LNCAP (cell line): Measurements from ENCODE around the gene ALG14.

Source experiments
- TF ChIP-seq, protein P1 (sequence below): fragments of 450-650 bp; IDR thresholded peaks from 2 replicates; pipeline ENCODE4 v1.5.1; 2017; ENCODE audit warnings: mild to moderate bottlenecking

The ALG14 gene

GRCh38 chr1:94973309-94973922 is 99.3 kb downstream of the ALG14 start:
- TF ChIP-seq, protein P1, sequence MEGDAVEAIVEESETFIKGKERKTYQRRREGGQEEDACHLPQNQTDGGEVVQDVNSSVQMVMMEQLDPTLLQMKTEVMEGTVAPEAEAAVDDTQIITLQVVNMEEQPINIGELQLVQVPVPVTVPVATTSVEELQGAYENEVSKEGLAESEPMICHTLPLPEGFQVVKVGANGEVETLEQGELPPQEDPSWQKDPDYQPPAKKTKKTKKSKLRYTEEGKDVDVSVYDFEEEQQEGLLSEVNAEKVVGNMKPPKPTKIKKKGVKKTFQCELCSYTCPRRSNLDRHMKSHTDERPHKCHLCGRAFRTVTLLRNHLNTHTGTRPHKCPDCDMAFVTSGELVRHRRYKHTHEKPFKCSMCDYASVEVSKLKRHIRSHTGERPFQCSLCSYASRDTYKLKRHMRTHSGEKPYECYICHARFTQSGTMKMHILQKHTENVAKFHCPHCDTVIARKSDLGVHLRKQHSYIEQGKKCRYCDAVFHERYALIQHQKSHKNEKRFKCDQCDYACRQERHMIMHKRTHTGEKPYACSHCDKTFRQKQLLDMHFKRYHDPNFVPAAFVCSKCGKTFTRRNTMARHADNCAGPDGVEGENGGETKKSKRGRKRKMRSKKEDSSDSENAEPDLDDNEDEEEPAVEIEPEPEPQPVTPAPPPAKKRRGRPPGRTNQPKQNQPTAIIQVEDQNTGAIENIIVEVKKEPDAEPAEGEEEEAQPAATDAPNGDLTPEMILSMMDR = no peak

DNA sequence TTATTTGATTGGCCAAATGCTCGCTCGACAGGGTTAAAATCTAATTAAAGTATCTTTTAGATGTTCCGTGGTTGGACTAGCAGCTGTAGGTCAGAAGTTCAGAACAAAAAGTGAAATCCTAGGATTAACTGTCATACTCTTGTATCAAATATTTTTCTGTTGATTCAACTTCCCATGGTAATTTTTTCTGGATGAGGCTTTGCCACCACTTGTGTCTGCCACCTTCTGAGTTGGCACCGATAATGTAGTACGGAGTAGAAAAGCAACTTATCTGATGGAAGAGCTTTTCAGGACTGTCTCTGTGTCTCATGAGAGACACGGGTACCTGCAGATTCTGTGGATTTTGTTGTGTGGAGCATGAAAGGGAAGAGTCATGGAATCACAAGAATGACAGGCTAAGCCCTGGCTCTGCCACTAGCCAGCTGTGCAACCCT is 101.2 kb downstream of the ALG14 start:
- TF ChIP-seq, protein P1 = no peak

- TF ChIP-seq, protein P1 = no peak
Measured at GRCh38 chr1:94970783-94971182, 102.0 kb downstream of the ALG14 start.

- TF ChIP-seq, protein P1 = no peak
Measured at GRCh38 chr1:94969137-94969536, 103.6 kb downstream of the ALG14 start.

GRCh38 chr1:94966033-94966432 is 106.7 kb downstream of the ALG14 start:
- TF ChIP-seq, protein P1 = no peak

DNA sequence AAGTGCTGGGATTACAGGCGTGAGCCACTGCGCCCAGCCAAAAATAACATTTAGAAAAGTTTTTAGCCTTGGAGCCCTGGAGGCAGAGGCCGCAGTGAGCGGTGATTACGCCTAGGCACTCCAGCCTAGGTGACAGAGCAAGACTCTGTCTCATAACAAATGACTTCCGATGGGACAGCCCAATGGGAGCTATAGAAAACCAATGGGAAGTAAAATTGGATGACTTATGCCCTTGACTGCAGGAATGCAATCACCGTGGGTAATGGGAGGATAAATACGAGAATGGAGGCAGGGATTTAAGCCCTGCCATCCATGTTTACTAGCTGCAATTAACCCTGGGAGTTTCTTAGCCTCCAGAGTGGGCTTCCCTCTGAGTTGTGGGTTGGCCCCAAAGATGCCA is 108.9 kb downstream of the ALG14 start:
- TF ChIP-seq, protein P1 = no peak

GRCh38 chr1:94962409-94963265 is 110.1 kb downstream of the ALG14 start:
- TF ChIP-seq, protein P1 = no peak
